HEK293 (cell line): ENCODE data around the gene RPS6KA1.

Source experiments
- CTCF ChIP-seq: fragments of 450-650 bp; formaldehyde crosslinking; IDR thresholded peaks from 2 replicates; pipeline ENCODE4 v1.5.1; 2016; ENCODE audit warnings: missing biosample characterization, missing genetic modification characterization
- GLI4 ChIP-seq: fragments of 450-650 bp; formaldehyde crosslinking; IDR thresholded peaks from 2 replicates; pipeline ENCODE4 v1.5.1; 2016; ENCODE audit warnings: missing biosample characterization, missing genetic modification characterization
- INSM2 ChIP-seq: fragments of 450-650 bp; formaldehyde crosslinking; IDR thresholded peaks from 2 replicates; pipeline ENCODE4 v1.5.1; 2016; ENCODE audit warnings: missing biosample characterization, missing genetic modification characterization
- PBX3 ChIP-seq: sonication (generic); formaldehyde crosslinking; IDR thresholded peaks from 2 replicates; pipeline ENCODE4 v1.8.1; 2022; ENCODE audit warnings: mild to moderate bottlenecking, moderate library complexity, missing genetic modification reagents
- REST ChIP-seq: fragments of 450-650 bp; formaldehyde crosslinking; IDR thresholded peaks from 2 replicates; pipeline ENCODE4 v1.5.1; 2016; ENCODE audit warnings: missing biosample characterization, missing genetic modification characterization
- ZBTB20 ChIP-seq: fragments of 450-650 bp; formaldehyde crosslinking; IDR thresholded peaks from 2 replicates; pipeline ENCODE4 v1.5.1; 2016; ENCODE audit warnings: missing biosample characterization, missing genetic modification characterization
- ZNF510 ChIP-seq: fragments of 450-650 bp; formaldehyde crosslinking; IDR thresholded peaks from 2 replicates; pipeline ENCODE4 v1.5.1; 2018; ENCODE audit warnings: mild to moderate bottlenecking, missing genetic modification characterization, missing biosample characterization; ENCODE audit not compliant: insufficient replicate concordance
- ZNF677 ChIP-seq: fragments of 450-650 bp; IDR thresholded peaks from 2 replicates; pipeline ENCODE4 v1.5.0; 2018; ENCODE audit warnings: missing biosample characterization, mild to moderate bottlenecking, missing genetic modification characterization, moderate library complexity

- TF ChIP-seq CTCF (tag by site-specific recombination): no peak
- TF ChIP-seq PBX3 (CRISPR knock-in tag): no peak
- no peak for TF ChIP-seq INSM2
- no peak for TF ChIP-seq ZNF510 (tag by site-specific recombination)
- TF ChIP-seq GLI4 (tag by site-specific recombination): no peak
- TF ChIP-seq REST (tag by site-specific recombination): no peak
- TF ChIP-seq ZNF677 (tag by site-specific recombination): no peak
- TF ChIP-seq ZBTB20: no peak
Observed at GRCh38 chr1:26540351-26540750, 10.8 kb downstream of the RPS6KA1 start.
